Measurements from ENCODE around the gene FNTB.
A peak's percentile ranks its signal among the peaks of the same experiment; 100 is the strongest.

Gene FNTB

GRCh38 chr14:64953310-64953654 is 33.4 kb upstream of the FNTB start:
- DNase-seq: no peak

- no peak for DNase-seq
These were observed 33.0 kb upstream of the FNTB start for GRCh38 chr14:64953661-64954060.

- no peak for DNase-seq
These were observed 32.0 kb upstream of the FNTB start for GRCh38 chr14:64954491-64955240.

- DNase-seq: no peak
These were observed 31.4 kb upstream of the FNTB start for GRCh38 chr14:64955297-64955696.

GRCh38 chr14:64956697-64957406 is 29.8 kb upstream of the FNTB start:
- DNase-seq: no peak

GRCh38 chr14:64958201-64958600 is 28.5 kb upstream of the FNTB start:
- no peak for DNase-seq

GRCh38 chr14:64958743-64959142 is 28.0 kb upstream of the FNTB start:
- no peak for DNase-seq

GRCh38 chr14:64960762-64961276 is 25.9 kb upstream of the FNTB start:
- DNase-seq: no peak

- DNase-seq: no peak
These were observed 23.1 kb upstream of the FNTB start for GRCh38 chr14:64963611-64964010.

- no peak for DNase-seq
These were observed 21.2 kb upstream of the FNTB start for GRCh38 chr14:64965356-64966000.

- no peak for DNase-seq
These were observed 19.7 kb upstream of the FNTB start for GRCh38 chr14:64966976-64967375.

GRCh38 chr14:64968167-64968566 is 18.5 kb upstream of the FNTB start:
- no peak for DNase-seq

- DNase-seq: no peak
These were observed 18.0 kb upstream of the FNTB start for GRCh38 chr14:64968651-64969050.

GRCh38 chr14:64970041-64970440 is 16.7 kb upstream of the FNTB start:
- DNase-seq: no peak

- peak; percentile 60 for DNase-seq
These were observed 15.8 kb upstream of the FNTB start for GRCh38 chr14:64970776-64971477.

GRCh38 chr14:64971491-64971942 is 15.2 kb upstream of the FNTB start:
- DNase-seq: peak; percentile 73

- peak; percentile 73 for DNase-seq
These were observed 14.5 kb upstream of the FNTB start, which contains the start of gene RAB15 for GRCh38 chr14:64971943-64972791. Gene RAB15 (minus strand): TSS chr14:64972336. CDS start chr14:64972076, 260 bp downstream.

GRCh38 chr14:64973026-64973442 is 13.7 kb upstream of the FNTB start:
- DNase-seq: no peak

GRCh38 chr14:64973826-64974225 is 12.9 kb upstream of the FNTB start:
- DNase-seq: no peak

- DNase-seq: no peak
These were observed 12.1 kb upstream of the FNTB start for GRCh38 chr14:64974563-64974962.

- no peak for DNase-seq
These were observed 7.2 kb upstream of the FNTB start for GRCh38 chr14:64979336-64980074.

Data from activated CD8-positive, alpha-beta memory T cell treated with anti-CD3 and anti-CD28 coated beads for 24 hours (primary cell).